SK-N-SH (cell line): ENCODE data around the gene POU6F2.

Source experiments
- EP300 ChIP-seq, 2 experiments: IDR thresholded peaks; 2 replicates each; pipeline versions ENCODE4 v1.4.0 to v1.6.1; 2012; ENCODE audit warnings: borderline replicate concordance in 1 of 2, low read depth in 1 of 2, low read length in 1 of 2
- POLR2AphosphoS5 ChIP-seq: IDR thresholded peaks from 2 replicates; pipeline ENCODE4 v1.6.1; 2012; ENCODE audit warnings: low read depth, low read length

DNA sequence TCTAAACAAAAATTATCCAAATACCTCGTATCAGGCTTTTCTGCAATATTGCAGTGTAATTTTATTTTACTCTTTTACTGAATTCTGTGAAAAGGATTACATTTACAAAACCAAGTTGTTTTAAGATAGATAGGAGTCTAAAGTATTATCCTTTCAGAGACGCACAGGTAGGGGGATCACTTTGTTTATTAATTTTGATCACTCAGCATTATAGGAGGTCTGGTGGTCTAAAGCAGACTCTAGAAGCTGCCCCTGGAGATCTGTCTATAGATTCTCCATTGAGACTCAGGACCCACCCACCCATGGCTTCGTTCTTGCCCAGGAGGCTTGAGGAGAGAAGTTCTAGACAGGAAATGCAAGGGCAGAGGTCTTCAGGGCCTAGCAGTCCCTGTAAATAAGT is 365.1 kb downstream of the POU6F2 start:
- TF ChIP-seq EP300 (IDR thresholded peaks at IDR 0.05; ENCODE audit: borderline replicate concordance in 1 of 2, low read depth in 1 of 2, low read length in 1 of 2): no peak
- TF ChIP-seq POLR2AphosphoS5: no peak
